ENCODE results near the gene NUMBL.
"Not testable (repeated sequence)": the region's sequence is repeated elsewhere in the genome, so short reads cannot be mapped to it uniquely, and the experiment has no call there.

NUMBL gene

GRCh38 chr19:40626918-40627317, 63.5 kb downstream of the NUMBL start:
- no peak for DNase-seq

- no peak for DNase-seq
Measured at GRCh38 chr19:40625406-40626120, 64.9 kb downstream of the NUMBL start.

GRCh38 chr19:40624369-40625153, 65.9 kb downstream of the NUMBL start:
- not testable (repeated sequence) for DNase-seq

GRCh38 chr19:40623403-40624251, 66.8 kb downstream of the NUMBL start:
- DNase-seq, result peak; percentile 88 to 98

GRCh38 chr19:40622773-40623075, 67.7 kb downstream of the NUMBL start:
- no peak for DNase-seq

- DNase-seq, result no peak
Measured at GRCh38 chr19:40621966-40622772, 68.3 kb downstream of the NUMBL start.

GRCh38 chr19:40621283-40621682, 69.2 kb downstream of the NUMBL start:
- DNase-seq, result no peak

- no peak for DNase-seq
Measured at GRCh38 chr19:40620161-40620485, 70.3 kb downstream of the NUMBL start.

- DNase-seq, result no peak
Measured at GRCh38 chr19:40619333-40620160, 70.9 kb downstream of the NUMBL start.

GRCh38 chr19:40617961-40618360, 72.5 kb downstream of the NUMBL start:
- no peak for DNase-seq

GRCh38 chr19:40616941-40617340, 73.5 kb downstream of the NUMBL start:
- no peak for DNase-seq

GRCh38 chr19:40616178-40616577, 74.3 kb downstream of the NUMBL start:
- no peak for DNase-seq

Data from NCI-H526 (cell line).